ENCODE data around the gene KLKB1.
"Not testable (repeated sequence)": the region's sequence is repeated elsewhere in the genome, so short reads cannot be mapped to it uniquely, and the experiment has no call there.

- TF ChIP-seq CTCF, POLR2AphosphoS5 (IDR thresholded peaks at IDR 0.05): not testable (repeated sequence)
Observed at GRCh38 chr4:186265250-186265649, 37.9 kb downstream of the KLKB1 start.

All from transverse colon (tissue), 4 donors.